Keratinocyte (primary cell): ENCODE measurements around the gene TRPM3. TPM values are rescaled to one million over a fixed set of nuclear protein-coding genes. Genes with fewer than 3 reads are reported as not detected.

Experiments
- DNase-seq: peaks from one replicate; pipeline ENCODE4 v3.0.0-alpha.2; 2011; ENCODE audit warnings: low read depth, missing footprints, low spot score
- FAIRE-seq: peaks from 2 replicates; lab custom pipeline; 2011; peaks lifted over from hg19 to GRCh38; lab: Jason Lieb, UNC
- H2AFZ ChIP-seq: 2 replicates; pipeline ENCODE4 v1.6.0; 2012; ENCODE audit warnings: low read length, control low read depth, inconsistent platforms; ENCODE audit not compliant: control insufficient read depth
- H3K27ac ChIP-seq: 2 replicates; pipeline ENCODE4 v1.5.1; 2011; ENCODE audit warnings: low read length; ENCODE audit not compliant: control insufficient read depth, insufficient read depth
- H3K27me3 ChIP-seq: 3 replicates; pipeline ENCODE4 v1.6.0; 2011; ENCODE audit warnings: low read length; ENCODE audit not compliant: control insufficient read depth, insufficient read depth; ENCODE audit errors: extremely low read depth
- H3K36me3 ChIP-seq, 2 experiments: 2 replicates in 1 of 2; 3 replicates in 1 of 2; pipeline ENCODE4 v1.5.1; 2011; ENCODE audit warnings: low read length in 2 of 2, mild to moderate bottlenecking in 1 of 2; ENCODE audit not compliant: control insufficient read depth in 2 of 2, insufficient read depth in 2 of 2; ENCODE audit errors: extremely low read depth in 1 of 2
- H3K4me1 ChIP-seq: 3 replicates; pipeline ENCODE4 v1.5.1; 2011; ENCODE audit warnings: low read length; ENCODE audit not compliant: control insufficient read depth, insufficient read depth; ENCODE audit errors: extremely low read depth
- H3K4me2 ChIP-seq: 3 replicates; pipeline ENCODE4 v1.6.0; 2011; ENCODE audit warnings: low read depth, low read length; ENCODE audit not compliant: control insufficient read depth, insufficient read depth; ENCODE audit errors: extremely low read depth
- H3K4me3 ChIP-seq, 3 experiments: fragments of 200-600 bp in 1 of 3; sonication (generic) in 1 of 3; 2 replicates in 2 of 3; 3 replicates in 1 of 3; pipeline ENCODE4 v1.5.1; 2011 to 2016; ENCODE audit warnings: low read length in 3 of 3, mild to moderate bottlenecking in 3 of 3, control low read depth in 2 of 3, inconsistent platforms in 1 of 3, low read depth in 1 of 3, mixed read lengths in 1 of 3, mixed run types in 1 of 3, moderate library complexity in 1 of 3; ENCODE audit not compliant: control insufficient read depth in 2 of 3, insufficient read depth in 2 of 3; ENCODE audit errors: extremely low read depth in 1 of 3
- H3K79me2 ChIP-seq: 2 replicates; pipeline ENCODE4 v1.6.0; 2012; ENCODE audit warnings: low read length; ENCODE audit not compliant: control insufficient read depth, insufficient read depth
- H3K9ac ChIP-seq: 3 replicates; pipeline ENCODE4 v1.6.0; 2011; ENCODE audit warnings: low read length; ENCODE audit not compliant: control insufficient read depth, insufficient read depth; ENCODE audit errors: extremely low read depth
- H3K9me1 ChIP-seq: 3 replicates; pipeline ENCODE4 v1.6.0; 2011; ENCODE audit warnings: low read length; ENCODE audit not compliant: control insufficient read depth, insufficient read depth; ENCODE audit errors: extremely low read depth
- H3K9me3 ChIP-seq: 2 replicates; pipeline ENCODE4 v1.5.1; 2012; ENCODE audit warnings: low read depth, low read length; ENCODE audit not compliant: control insufficient read depth
- H4K20me1 ChIP-seq: 3 replicates; pipeline ENCODE4 v1.6.0; 2011; ENCODE audit warnings: low read length; ENCODE audit not compliant: control insufficient read depth, insufficient read depth; ENCODE audit errors: extremely low read depth
- EZH2 ChIP-seq: IDR thresholded peaks from one replicate; pipeline ENCODE4 v1.6.1; 2012; ENCODE audit warnings: inconsistent platforms, mild to moderate bottlenecking, low read length, moderate library complexity
- dilution Hi-C: fragments of 300-500 bp; cut with MboI; formaldehyde crosslinking; loops from one replicate; pipeline ENCODE4 v1.7.0; 2020; ENCODE audit warnings: low sequenced_read_pairs; ENCODE audit not compliant: extremely low pct_ligation_motif_present
- polyA plus RNA-seq, 5 experiments: library from polyadenylated mRNA; depleted of rRNA in 3 of 5; stranded (reverse) in 3 of 5; stranded (forward) in 1 of 5; unstranded in 1 of 5; fragments of >200 nt; gene quantifications; 1 replicate in 1 of 5; 2 replicates in 3 of 5; 3 replicates in 1 of 5; pipeline versions ENCODE4 v1.2.1 to v1.2.3, GENCODE V29; 2011 to 2012; ENCODE audit warnings: missing spikeins in 2 of 5, low read depth in 1 of 5, low replicate concordance in 1 of 5
- TF ChIP-seq, protein P1 (sequence below), 3 experiments: IDR thresholded peaks in 1 of 3; conservative IDR thresholded peaks in 1 of 3; optimal IDR thresholded peaks in 1 of 3; 2 replicates in 2 of 3; 3 replicates in 1 of 3; pipeline versions ENCODE3 to v1.5.1; 2011; ENCODE audit warnings: low read length in 3 of 3, mild to moderate bottlenecking in 3 of 3, moderate library complexity in 2 of 3, control low read depth in 1 of 3, inconsistent platforms in 1 of 3; ENCODE audit not compliant: insufficient read depth in 2 of 3; ENCODE audit errors: extremely low read depth in 1 of 3

The TRPM3 gene
- polyA plus RNA-seq, 1 donor (not counting 4 experiments of a cell fraction or from before 2014, with no cell fraction given), result 0.03 TPM

DNA sequence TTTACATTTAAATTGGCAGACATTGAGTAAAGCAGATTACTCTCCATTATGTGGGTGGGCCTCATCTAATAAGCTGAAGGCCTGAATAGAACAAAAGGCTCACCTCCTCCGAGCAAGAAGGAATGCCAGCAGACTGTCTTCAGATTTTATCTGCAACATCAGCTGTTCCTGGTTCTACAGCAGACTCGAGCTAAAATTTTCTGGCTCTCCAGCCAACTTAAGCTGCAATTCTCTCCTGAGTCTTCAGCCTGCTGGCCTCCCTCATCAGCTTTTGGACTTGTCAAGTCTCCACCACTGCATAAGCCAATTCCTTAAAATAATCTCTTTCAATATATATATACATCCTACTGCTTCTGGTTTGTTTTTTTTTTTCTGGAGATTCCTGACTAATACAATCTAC, 12.5 kb downstream of the TRPM3 start:
- no peaks in the 10 kb centered on the region for H3K27me3 ChIP-seq
- FAIRE-seq (no peak), DNase-seq (no peak)
- H3K4me3 ChIP-seq, result no peak overlapping the region
- H3K9me1 ChIP-seq, result no peaks in the 10 kb centered on the region
- no peaks in the 10 kb centered on the region for H3K9me3 ChIP-seq
- dilution Hi-C loops, result no loop called here
- no peak overlapping the region for H3K27ac ChIP-seq
- H2AFZ ChIP-seq, result no peak overlapping the region
- H3K79me2 ChIP-seq, result no peaks in the 10 kb centered on the region
- H3K9ac ChIP-seq, result no peak overlapping the region
- no peak overlapping the region for H3K4me2 ChIP-seq
- no peaks in the 10 kb centered on the region for H4K20me1 ChIP-seq
- no peaks in the 10 kb centered on the region for H3K4me1 ChIP-seq
- TF ChIP-seq, protein P1, sequence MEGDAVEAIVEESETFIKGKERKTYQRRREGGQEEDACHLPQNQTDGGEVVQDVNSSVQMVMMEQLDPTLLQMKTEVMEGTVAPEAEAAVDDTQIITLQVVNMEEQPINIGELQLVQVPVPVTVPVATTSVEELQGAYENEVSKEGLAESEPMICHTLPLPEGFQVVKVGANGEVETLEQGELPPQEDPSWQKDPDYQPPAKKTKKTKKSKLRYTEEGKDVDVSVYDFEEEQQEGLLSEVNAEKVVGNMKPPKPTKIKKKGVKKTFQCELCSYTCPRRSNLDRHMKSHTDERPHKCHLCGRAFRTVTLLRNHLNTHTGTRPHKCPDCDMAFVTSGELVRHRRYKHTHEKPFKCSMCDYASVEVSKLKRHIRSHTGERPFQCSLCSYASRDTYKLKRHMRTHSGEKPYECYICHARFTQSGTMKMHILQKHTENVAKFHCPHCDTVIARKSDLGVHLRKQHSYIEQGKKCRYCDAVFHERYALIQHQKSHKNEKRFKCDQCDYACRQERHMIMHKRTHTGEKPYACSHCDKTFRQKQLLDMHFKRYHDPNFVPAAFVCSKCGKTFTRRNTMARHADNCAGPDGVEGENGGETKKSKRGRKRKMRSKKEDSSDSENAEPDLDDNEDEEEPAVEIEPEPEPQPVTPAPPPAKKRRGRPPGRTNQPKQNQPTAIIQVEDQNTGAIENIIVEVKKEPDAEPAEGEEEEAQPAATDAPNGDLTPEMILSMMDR (optimal IDR thresholded peaks at IDR 0.05 in 1 of 3, IDR thresholded peaks at IDR 0.05 in 1 of 3, conservative IDR thresholded peaks at IDR 0.05 in 1 of 3; ENCODE audit: extremely low read depth in 1 of 3, insufficient read depth in 2 of 3, low read length in 3 of 3), result no peak
- no peak for TF ChIP-seq EZH2
- no peaks in the 10 kb centered on the region for H3K36me3 ChIP-seq

DNA sequence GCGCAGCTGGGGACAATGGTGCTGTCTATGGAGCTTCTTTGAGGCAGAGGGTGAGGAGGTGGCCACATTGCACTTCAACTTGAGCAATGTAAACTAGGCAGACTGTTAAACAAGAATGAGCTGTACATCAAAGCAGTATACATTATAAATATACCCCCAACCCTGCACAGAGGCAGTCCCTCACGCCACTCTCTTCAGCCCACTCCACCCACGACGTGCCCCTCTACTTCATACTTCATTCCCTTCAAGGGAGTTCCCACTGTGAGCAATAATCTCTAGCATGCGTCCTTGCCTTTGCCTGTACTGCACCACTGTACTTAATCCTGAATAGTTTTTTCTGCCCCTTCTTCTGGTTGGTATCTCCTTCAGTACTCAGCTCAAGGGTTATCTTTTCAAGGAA, 14.4 kb downstream of the TRPM3 start:
- Histone ChIP-seq H3K4me3 (no peak overlapping the region), H3K27me3 (no peaks in the 10 kb centered on the region), H3K27ac (no peak overlapping the region), H3K9ac (no peak overlapping the region), H4K20me1 (no peaks in the 10 kb centered on the region), H3K9me3 (no peaks in the 10 kb centered on the region), H3K36me3 (no peaks in the 10 kb centered on the region), H2AFZ (no peak overlapping the region), H3K79me2 (no peaks in the 10 kb centered on the region), H3K4me1 (no peaks in the 10 kb centered on the region), H3K9me1 (no peaks in the 10 kb centered on the region), H3K4me2 (no peak overlapping the region)
- dilution Hi-C loops, result no loop called here
- no peak for DNase-seq
- TF ChIP-seq EZH2, result no peak
- TF ChIP-seq, protein P1 (optimal IDR thresholded peaks at IDR 0.05 in 1 of 3, IDR thresholded peaks at IDR 0.05 in 1 of 3, conservative IDR thresholded peaks at IDR 0.05 in 1 of 3; ENCODE audit: extremely low read depth in 1 of 3, insufficient read depth in 2 of 3, low read length in 3 of 3), result no peak
- FAIRE-seq, result no peak
